Peyer's patch (tissue), 4 donors: Measurements from ENCODE around the gene KLF11.

Source experiments
- POLR2A ChIP-seq, 2 donors: fragments of 450-650 bp; IDR thresholded peaks; one replicate each; pipeline ENCODE4 v1.5.1; 2017; ENCODE audit warnings: antibody characterized with exemption in 2 of 2, mild to moderate bottlenecking in 2 of 2, moderate library complexity in 2 of 2
- TF ChIP-seq, protein P1 (sequence below), 6 experiments: fragments of 450-650 bp in 4 of 6; fragments of 200-600 bp in 2 of 6; sonication (generic) in 1 of 6; IDR thresholded peaks; one replicate each; pipeline ENCODE4 v1.5.1; 2017 to 2019; ENCODE audit warnings: antibody characterized with exemption in 6 of 6, mild to moderate bottlenecking in 3 of 6, moderate library complexity in 1 of 6

DNA sequence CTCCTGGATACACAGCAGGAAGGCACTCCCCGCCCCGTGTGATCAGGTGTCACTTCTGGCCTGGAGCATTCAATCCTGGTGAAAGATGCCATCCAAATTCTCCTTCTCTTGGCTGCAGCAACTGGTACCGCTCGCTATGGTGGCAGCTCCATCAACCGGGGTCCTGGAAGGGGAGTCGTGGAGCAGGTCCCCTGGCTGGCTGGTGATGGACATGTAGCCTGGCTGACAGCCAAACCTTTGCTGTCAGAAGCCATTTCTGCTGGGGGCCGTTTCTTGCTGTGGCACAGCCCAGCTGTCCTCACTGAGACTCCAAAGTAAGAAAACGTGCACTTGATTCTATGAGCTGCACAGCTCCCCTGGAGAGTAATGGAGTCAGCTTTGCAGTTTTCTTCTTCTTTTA is 44.0 kb downstream of the KLF11 start:
- TF ChIP-seq, protein P1, sequence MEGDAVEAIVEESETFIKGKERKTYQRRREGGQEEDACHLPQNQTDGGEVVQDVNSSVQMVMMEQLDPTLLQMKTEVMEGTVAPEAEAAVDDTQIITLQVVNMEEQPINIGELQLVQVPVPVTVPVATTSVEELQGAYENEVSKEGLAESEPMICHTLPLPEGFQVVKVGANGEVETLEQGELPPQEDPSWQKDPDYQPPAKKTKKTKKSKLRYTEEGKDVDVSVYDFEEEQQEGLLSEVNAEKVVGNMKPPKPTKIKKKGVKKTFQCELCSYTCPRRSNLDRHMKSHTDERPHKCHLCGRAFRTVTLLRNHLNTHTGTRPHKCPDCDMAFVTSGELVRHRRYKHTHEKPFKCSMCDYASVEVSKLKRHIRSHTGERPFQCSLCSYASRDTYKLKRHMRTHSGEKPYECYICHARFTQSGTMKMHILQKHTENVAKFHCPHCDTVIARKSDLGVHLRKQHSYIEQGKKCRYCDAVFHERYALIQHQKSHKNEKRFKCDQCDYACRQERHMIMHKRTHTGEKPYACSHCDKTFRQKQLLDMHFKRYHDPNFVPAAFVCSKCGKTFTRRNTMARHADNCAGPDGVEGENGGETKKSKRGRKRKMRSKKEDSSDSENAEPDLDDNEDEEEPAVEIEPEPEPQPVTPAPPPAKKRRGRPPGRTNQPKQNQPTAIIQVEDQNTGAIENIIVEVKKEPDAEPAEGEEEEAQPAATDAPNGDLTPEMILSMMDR (IDR thresholded peaks at IDR 0.05), result no peak
- TF ChIP-seq POLR2A (IDR thresholded peaks at IDR 0.05), result no peak
